ENCODE data around the gene RAB5B.
"Not testable (repeated sequence)": the region's sequence is repeated elsewhere in the genome, so short reads cannot be mapped to it uniquely, and the experiment has no call there.

The RAB5B gene

DNA sequence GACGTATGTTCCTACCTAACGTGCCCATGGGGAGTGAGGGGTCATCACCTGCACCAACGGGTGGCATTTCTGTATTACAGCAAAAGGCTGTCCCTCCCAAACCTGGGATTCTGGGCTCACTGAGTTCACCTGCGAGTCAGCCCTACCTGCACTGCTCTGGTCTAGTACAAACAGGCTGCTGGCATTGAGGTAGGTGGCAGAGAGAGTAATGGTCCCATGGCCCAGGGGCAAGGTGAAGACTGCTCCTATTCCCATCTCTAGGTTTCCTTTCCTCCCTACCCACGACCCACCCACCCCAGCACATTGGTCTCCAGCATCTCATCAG lies 23.6 kb downstream of the RAB5B start:
- Histone ChIP-seq H3K4me3 (ENCODE audit: low read length) (peak overlapping the region; percentile 84), H2AK5ac (ENCODE audit: low read length) (no peak overlapping the region), H3K36me3 (ENCODE audit: control insufficient read depth, insufficient read depth, low read length) (peaks cover 3% of the 10 kb centered on the region), H3K9ac (ENCODE audit: low read length) (peak overlapping the region; percentile 93), H4K8ac (ENCODE audit: low read depth, low read length) (no peak overlapping the region), H3K27ac (ENCODE audit: low read depth, low read length) (no peak overlapping the region), H3K23ac (ENCODE audit: low read length) (no peak overlapping the region), H3K4me1 (ENCODE audit: control insufficient read depth, low read depth, low read length) (no peaks in the 10 kb centered on the region), H3K56ac (ENCODE audit: low read length) (peak overlapping the region; percentile 99), H3K27me3 (ENCODE audit: insufficient read depth, low read length, poor library complexity) (no peaks in the 10 kb centered on the region), H2BK15ac (replicated peaks; ENCODE audit: low read depth) (no peak overlapping the region), H3K4me2 (ENCODE audit: low read length) (peak overlapping the region; percentile 41), H2BK5ac (ENCODE audit: low read length) (no peak overlapping the region), H4K5ac (ENCODE audit: low read length) (no peak overlapping the region), H3K18ac (ENCODE audit: low read length) (no peak overlapping the region), H2BK120ac (ENCODE audit: low read depth, low read length) (no peak overlapping the region), H3K79me1 (ENCODE audit: low read length) (no peaks in the 10 kb centered on the region), H3K79me2 (ENCODE audit: control insufficient read depth, insufficient read depth, low read length) (no peaks in the 10 kb centered on the region), H3K4ac (ENCODE audit: low read depth, low read length) (no peak overlapping the region)
- no CpG with 5 or more reads among the region's 5 CpGs for WGBS (ENCODE audit: extremely low coverage, insufficient coverage, low lambda C conversion rate)
- DNase-seq, result no peak

- H2BK15ac ChIP-seq (replicated peaks; ENCODE audit: low read depth); H3K4me1 ChIP-seq (ENCODE audit: control insufficient read depth, low read depth, low read length); H3K4ac ChIP-seq (ENCODE audit: low read depth, low read length); H3K79me1 ChIP-seq (ENCODE audit: low read length); H3K56ac ChIP-seq (ENCODE audit: low read length); H2AK5ac ChIP-seq (ENCODE audit: low read length); H3K27me3 ChIP-seq (ENCODE audit: insufficient read depth, low read length, poor library complexity); H3K18ac ChIP-seq (ENCODE audit: low read length); H4K5ac ChIP-seq (ENCODE audit: low read length); H3K4me3 ChIP-seq (ENCODE audit: low read length); H3K23ac ChIP-seq (ENCODE audit: low read length); H4K8ac ChIP-seq (ENCODE audit: low read depth, low read length); H2BK120ac ChIP-seq (ENCODE audit: low read depth, low read length); H3K27ac ChIP-seq (ENCODE audit: low read depth, low read length); H3K79me2 ChIP-seq (ENCODE audit: control insufficient read depth, insufficient read depth, low read length); H2BK5ac ChIP-seq (ENCODE audit: low read length); H3K4me2 ChIP-seq (ENCODE audit: low read length); H3K9ac ChIP-seq (ENCODE audit: low read length); H3K36me3 ChIP-seq (ENCODE audit: control insufficient read depth, insufficient read depth, low read length): not testable (repeated sequence)
- WGBS (ENCODE audit: extremely low coverage, insufficient coverage, low lambda C conversion rate), result no CpG with 5 or more reads among the region's 6 CpGs
- peak; percentile 33 for DNase-seq
Measured at GRCh38 chr12:55999522-55999921, 25.6 kb downstream of the RAB5B start.

DNA sequence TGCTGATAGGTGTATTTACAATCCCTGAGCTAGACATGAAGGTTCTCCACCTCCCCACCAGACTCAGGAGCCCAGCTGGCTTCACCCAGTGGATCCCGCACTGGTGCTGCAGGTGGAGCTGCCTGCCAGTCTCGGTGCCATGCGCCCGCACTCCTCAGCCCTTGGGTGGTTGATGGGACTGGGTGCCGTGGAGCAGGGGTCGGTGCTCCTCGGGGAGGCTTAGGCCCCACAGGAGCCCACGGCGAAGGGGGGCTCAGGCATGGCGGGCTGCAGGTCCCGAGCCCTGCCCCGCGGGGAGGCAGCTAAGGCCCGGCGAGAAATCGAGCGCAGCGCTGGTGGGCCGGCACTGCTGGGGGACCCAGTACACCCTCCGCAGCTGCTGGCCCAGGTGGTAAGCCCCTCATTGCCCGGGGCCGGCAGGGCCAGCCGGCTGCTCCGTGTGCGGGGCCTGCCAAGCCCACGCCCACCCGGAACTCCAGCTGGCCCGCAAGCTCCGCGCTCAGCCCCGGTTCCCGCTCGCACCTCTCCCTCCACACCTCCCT lies 26.2 kb downstream of the RAB5B start:
- H3K79me1 ChIP-seq (ENCODE audit: low read length); H4K5ac ChIP-seq (ENCODE audit: low read length); H3K4me1 ChIP-seq (ENCODE audit: control insufficient read depth, low read depth, low read length); H3K9ac ChIP-seq (ENCODE audit: low read length); H3K4me2 ChIP-seq (ENCODE audit: low read length); H3K36me3 ChIP-seq (ENCODE audit: control insufficient read depth, insufficient read depth, low read length); H4K8ac ChIP-seq (ENCODE audit: low read depth, low read length); H3K27me3 ChIP-seq (ENCODE audit: insufficient read depth, low read length, poor library complexity); H2BK120ac ChIP-seq (ENCODE audit: low read depth, low read length); H3K23ac ChIP-seq (ENCODE audit: low read length); H2BK5ac ChIP-seq (ENCODE audit: low read length); H3K79me2 ChIP-seq (ENCODE audit: control insufficient read depth, insufficient read depth, low read length); H2AK5ac ChIP-seq (ENCODE audit: low read length); H3K18ac ChIP-seq (ENCODE audit: low read length); H3K4me3 ChIP-seq (ENCODE audit: low read length); H2BK15ac ChIP-seq (replicated peaks; ENCODE audit: low read depth); H3K4ac ChIP-seq (ENCODE audit: low read depth, low read length); H3K27ac ChIP-seq (ENCODE audit: low read depth, low read length); H3K56ac ChIP-seq (ENCODE audit: low read length); DNase-seq: not testable (repeated sequence)
- no CpG with 5 or more reads among the region's 33 CpGs for WGBS (ENCODE audit: extremely low coverage, insufficient coverage, low lambda C conversion rate)

GRCh38 chr12:56001487-56002100 lies 27.7 kb downstream of the RAB5B start:
- Histone ChIP-seq H2BK120ac (ENCODE audit: low read depth, low read length) (no peak overlapping the region), H3K27me3 (ENCODE audit: insufficient read depth, low read length, poor library complexity) (no peaks in the 10 kb centered on the region), H2BK5ac (ENCODE audit: low read length) (no peak overlapping the region), H4K5ac (ENCODE audit: low read length) (no peak overlapping the region), H3K18ac (ENCODE audit: low read length) (no peak overlapping the region), H3K79me2 (ENCODE audit: control insufficient read depth, insufficient read depth, low read length) (no peaks in the 10 kb centered on the region), H3K4me3 (ENCODE audit: low read length) (no peak overlapping the region), H3K4ac (ENCODE audit: low read depth, low read length) (no peak overlapping the region), H3K23ac (ENCODE audit: low read length) (no peak overlapping the region), H3K27ac (ENCODE audit: low read depth, low read length) (no peak overlapping the region), H3K36me3 (ENCODE audit: control insufficient read depth, insufficient read depth, low read length) (no peaks in the 10 kb centered on the region), H4K8ac (ENCODE audit: low read depth, low read length) (no peak overlapping the region), H3K56ac (ENCODE audit: low read length) (no peak overlapping the region), H2BK15ac (replicated peaks; ENCODE audit: low read depth) (no peak overlapping the region), H2AK5ac (ENCODE audit: low read length) (no peak overlapping the region), H3K79me1 (ENCODE audit: low read length) (no peaks in the 10 kb centered on the region), H3K4me2 (ENCODE audit: low read length) (no peak overlapping the region), H3K4me1 (ENCODE audit: control insufficient read depth, low read depth, low read length) (no peaks in the 10 kb centered on the region), H3K9ac (ENCODE audit: low read length) (no peak overlapping the region)
- WGBS (ENCODE audit: extremely low coverage, insufficient coverage, low lambda C conversion rate), result no CpG with 5 or more reads among the region's 7 CpGs
- DNase-seq, result no peak

DNA sequence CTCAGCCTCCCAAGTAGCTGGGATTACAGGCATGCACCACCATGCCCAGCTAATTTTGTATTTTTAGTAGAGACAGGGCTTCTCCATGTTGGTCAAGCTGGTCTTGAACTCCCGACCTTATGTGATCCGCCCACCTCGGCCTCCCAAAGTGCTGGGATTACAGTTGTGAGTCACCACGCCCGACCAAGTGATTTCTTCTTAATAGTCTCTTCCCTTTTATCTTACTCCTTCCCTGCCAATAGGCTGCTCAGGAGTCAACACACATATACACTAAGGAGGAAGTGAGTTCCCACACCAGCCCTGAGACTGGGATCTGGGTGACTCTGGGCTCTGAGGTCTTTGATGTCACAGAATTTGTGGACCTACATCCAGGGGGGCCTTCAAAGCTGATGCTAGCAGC lies 29.5 kb downstream of the RAB5B start:
- H3K4ac ChIP-seq (ENCODE audit: low read depth, low read length); H3K23ac ChIP-seq (ENCODE audit: low read length); H3K27ac ChIP-seq (ENCODE audit: low read depth, low read length); DNase-seq; H3K79me1 ChIP-seq (ENCODE audit: low read length); H3K18ac ChIP-seq (ENCODE audit: low read length); H2BK120ac ChIP-seq (ENCODE audit: low read depth, low read length); H4K8ac ChIP-seq (ENCODE audit: low read depth, low read length); H2BK15ac ChIP-seq (replicated peaks; ENCODE audit: low read depth); H3K4me2 ChIP-seq (ENCODE audit: low read length); H3K4me3 ChIP-seq (ENCODE audit: low read length); H3K9ac ChIP-seq (ENCODE audit: low read length); H2BK5ac ChIP-seq (ENCODE audit: low read length); H3K36me3 ChIP-seq (ENCODE audit: control insufficient read depth, insufficient read depth, low read length); H2AK5ac ChIP-seq (ENCODE audit: low read length); H3K27me3 ChIP-seq (ENCODE audit: insufficient read depth, low read length, poor library complexity); H3K79me2 ChIP-seq (ENCODE audit: control insufficient read depth, insufficient read depth, low read length); H3K4me1 ChIP-seq (ENCODE audit: control insufficient read depth, low read depth, low read length); H4K5ac ChIP-seq (ENCODE audit: low read length); H3K56ac ChIP-seq (ENCODE audit: low read length): not testable (repeated sequence)
- no CpG with 5 or more reads among the region's 5 CpGs for WGBS (ENCODE audit: extremely low coverage, insufficient coverage, low lambda C conversion rate)

DNA sequence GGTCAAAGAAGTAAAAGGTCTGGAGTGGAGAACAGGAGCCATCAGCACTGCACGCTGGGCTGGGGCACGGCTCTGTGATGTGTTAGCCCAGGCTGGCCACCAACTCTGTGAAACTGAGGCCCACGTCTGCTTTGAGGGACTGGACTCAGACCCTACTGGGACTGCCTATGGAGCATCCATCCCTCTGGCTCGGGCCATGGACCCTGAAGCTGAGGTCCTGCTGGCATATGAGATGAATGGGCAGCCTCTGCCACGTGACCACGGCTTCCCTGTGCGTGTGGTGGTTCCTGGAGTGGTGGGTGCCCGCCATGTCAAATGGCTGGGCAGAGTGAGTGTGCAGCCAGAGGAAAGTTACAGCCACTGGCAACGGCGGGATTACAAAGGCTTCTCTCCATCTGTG lies 30.3 kb downstream of the RAB5B start:
- no peak overlapping the region for H3K56ac ChIP-seq (ENCODE audit: low read length)
- no peak overlapping the region for H3K9ac ChIP-seq (ENCODE audit: low read length)
- H3K27ac ChIP-seq (ENCODE audit: low read depth, low read length), result no peak overlapping the region
- H3K18ac ChIP-seq (ENCODE audit: low read length), result no peak overlapping the region
- H3K4me3 ChIP-seq (ENCODE audit: low read length), result no peak overlapping the region
- H3K36me3 ChIP-seq (ENCODE audit: control insufficient read depth, insufficient read depth, low read length), result no peaks in the 10 kb centered on the region
- no peak overlapping the region for H2BK120ac ChIP-seq (ENCODE audit: low read depth, low read length)
- no peak overlapping the region for H4K5ac ChIP-seq (ENCODE audit: low read length)
- no peaks in the 10 kb centered on the region for H3K4me1 ChIP-seq (ENCODE audit: control insufficient read depth, low read depth, low read length)
- no peak overlapping the region for H4K8ac ChIP-seq (ENCODE audit: low read depth, low read length)
- H2BK15ac ChIP-seq (replicated peaks; ENCODE audit: low read depth), result no peak overlapping the region
- H3K27me3 ChIP-seq (ENCODE audit: insufficient read depth, low read length, poor library complexity), result no peaks in the 10 kb centered on the region
- no peaks in the 10 kb centered on the region for H3K79me2 ChIP-seq (ENCODE audit: control insufficient read depth, insufficient read depth, low read length)
- no peak for DNase-seq
- H3K4me2 ChIP-seq (ENCODE audit: low read length), result no peak overlapping the region
- H3K79me1 ChIP-seq (ENCODE audit: low read length), result no peaks in the 10 kb centered on the region
- H2BK5ac ChIP-seq (ENCODE audit: low read length), result no peak overlapping the region
- H3K23ac ChIP-seq (ENCODE audit: low read length), result no peak overlapping the region
- WGBS (ENCODE audit: extremely low coverage, insufficient coverage, low lambda C conversion rate), result no CpG with 5 or more reads among the region's 10 CpGs
- no peak overlapping the region for H3K4ac ChIP-seq (ENCODE audit: low read depth, low read length)
- H2AK5ac ChIP-seq (ENCODE audit: low read length), result no peak overlapping the region

Data from mesendoderm (in vitro differentiated cells).